RWPE2 (cell line): ENCODE results near the gene TERF2IP.

Experiments used
- ATAC-seq: fragments of 200-7000 bp; cut with Tn5 transposase; 3 replicates; pipeline ENCODE4 v1.9.1; 2021; ENCODE audit warnings: low read depth
- DNase-seq: peaks from one replicate; pipeline ENCODE4 v3.0.0-alpha.2; 2020; ENCODE audit warnings: low spot score
- H3K27ac ChIP-seq: fragments of 450-650 bp; 2 replicates; pipeline ENCODE4 v1.5.1; 2017; ENCODE audit warnings: mild to moderate bottlenecking; ENCODE audit not compliant: poor library complexity, severe bottlenecking
- H3K27me3 ChIP-seq: fragments of 250-450 bp; sonication (Bioruptor Pico); 2 replicates; pipeline ENCODE4 v1.5.1; 2021; ENCODE audit warnings: mild to moderate bottlenecking, moderate library complexity; ENCODE audit not compliant: insufficient read depth, poor library complexity, severe bottlenecking
- H3K36me3 ChIP-seq: fragments of 250-450 bp; sonication (Bioruptor Pico); 2 replicates; pipeline ENCODE4 v1.5.1; 2020; ENCODE audit warnings: low read depth, mild to moderate bottlenecking, moderate library complexity
- H3K4me1 ChIP-seq: fragments of 250-450 bp; sonication (Bioruptor Pico); 2 replicates; pipeline ENCODE4 v1.5.1; 2021; ENCODE audit warnings: mild to moderate bottlenecking, moderate library complexity; ENCODE audit not compliant: insufficient read depth, poor library complexity, severe bottlenecking
- H3K4me3 ChIP-seq: fragments of 250-450 bp; sonication (Bioruptor Pico); 2 replicates; pipeline ENCODE4 v1.5.1; 2021; ENCODE audit warnings: mild to moderate bottlenecking, moderate library complexity; ENCODE audit not compliant: severe bottlenecking
- H3K9me3 ChIP-seq: fragments of 250-450 bp; sonication (Bioruptor Pico); 2 replicates; pipeline ENCODE4 v1.5.1; 2021; ENCODE audit warnings: mild to moderate bottlenecking, moderate library complexity; ENCODE audit not compliant: severe bottlenecking
- CTCF ChIP-seq: fragments of 450-650 bp; IDR thresholded peaks from one replicate; pipeline ENCODE4 v1.5.1; 2017; ENCODE audit warnings: mild to moderate bottlenecking, moderate library complexity; ENCODE audit not compliant: poor library complexity, severe bottlenecking

The TERF2IP gene

GRCh38 chr16:75703306-75703705 is 55.7 kb downstream of the TERF2IP start:
- no peaks in the 10 kb centered on the region for H3K36me3 ChIP-seq
- H3K9me3 ChIP-seq, result no peaks in the 10 kb centered on the region
- TF ChIP-seq CTCF, result no peak
- DNase-seq (no peak), ATAC-seq (no peak)
- no peak overlapping the region for H3K4me3 ChIP-seq
- H3K27me3 ChIP-seq, result peaks cover 2% of the 10 kb centered on the region
- H3K4me1 ChIP-seq, result no peaks in the 10 kb centered on the region
- no peak overlapping the region for H3K27ac ChIP-seq
